Thyroid gland (tissue), 4 donors: Measurements from ENCODE around the gene NUMB.

Source experiments
- CTCF ChIP-seq, 6 experiments: fragments of 200-600 bp in 3 of 6; fragments of 450-650 bp in 3 of 6; sonication (generic) in 3 of 6; IDR thresholded peaks; one replicate each; pipeline ENCODE4 v1.5.1; 2016 to 2019; ENCODE audit warnings: antibody characterized with exemption in 6 of 6, mild to moderate bottlenecking in 2 of 6, inconsistent platforms in 1 of 6, moderate library complexity in 1 of 6
- POLR2A ChIP-seq, 2 donors: fragments of 450-650 bp; IDR thresholded peaks; one replicate each; pipeline ENCODE4 v1.6.1; 2017; ENCODE audit warnings: antibody characterized with exemption in 2 of 2, mild to moderate bottlenecking in 2 of 2, moderate library complexity in 1 of 2

- TF ChIP-seq CTCF (IDR thresholded peaks at IDR 0.05) (no peak), POLR2A (IDR thresholded peaks at IDR 0.05) (no peak)
These were observed 204.6 kb downstream of the NUMB start for GRCh38 chr14:73253721-73254120.
